Medulla oblongata (tissue), 1 donor: ENCODE results near the gene TP53.
"Not testable (repeated sequence)": the region's sequence is repeated elsewhere in the genome, so short reads cannot be mapped to it uniquely, and the experiment has no call there.

Experiments
- DNase-seq: peaks from one replicate; pipeline ENCODE4 v3.0.0-alpha.2; 2015; ENCODE audit errors: extremely low spot score

Gene TP53

DNA sequence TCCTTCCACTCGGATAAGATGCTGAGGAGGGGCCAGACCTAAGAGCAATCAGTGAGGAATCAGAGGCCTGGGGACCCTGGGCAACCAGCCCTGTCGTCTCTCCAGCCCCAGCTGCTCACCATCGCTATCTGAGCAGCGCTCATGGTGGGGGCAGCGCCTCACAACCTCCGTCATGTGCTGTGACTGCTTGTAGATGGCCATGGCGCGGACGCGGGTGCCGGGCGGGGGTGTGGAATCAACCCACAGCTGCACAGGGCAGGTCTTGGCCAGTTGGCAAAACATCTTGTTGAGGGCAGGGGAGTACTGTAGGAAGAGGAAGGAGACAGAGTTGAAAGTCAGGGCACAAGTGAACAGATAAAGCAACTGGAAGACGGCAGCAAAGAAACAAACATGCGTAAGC, 12.4 kb downstream of the TP53 start:
- DNase-seq = no peak

DNA sequence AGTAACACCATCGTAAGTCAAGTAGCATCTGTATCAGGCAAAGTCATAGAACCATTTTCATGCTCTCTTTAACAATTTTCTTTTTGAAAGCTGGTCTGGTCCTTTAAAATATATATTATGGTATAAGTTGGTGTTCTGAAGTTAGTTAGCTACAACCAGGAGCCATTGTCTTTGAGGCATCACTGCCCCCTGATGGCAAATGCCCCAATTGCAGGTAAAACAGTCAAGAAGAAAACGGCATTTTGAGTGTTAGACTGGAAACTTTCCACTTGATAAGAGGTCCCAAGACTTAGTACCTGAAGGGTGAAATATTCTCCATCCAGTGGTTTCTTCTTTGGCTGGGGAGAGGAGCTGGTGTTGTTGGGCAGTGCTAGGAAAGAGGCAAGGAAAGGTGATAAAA, 14.1 kb downstream of the TP53 start:
- DNase-seq = no peak

DNA sequence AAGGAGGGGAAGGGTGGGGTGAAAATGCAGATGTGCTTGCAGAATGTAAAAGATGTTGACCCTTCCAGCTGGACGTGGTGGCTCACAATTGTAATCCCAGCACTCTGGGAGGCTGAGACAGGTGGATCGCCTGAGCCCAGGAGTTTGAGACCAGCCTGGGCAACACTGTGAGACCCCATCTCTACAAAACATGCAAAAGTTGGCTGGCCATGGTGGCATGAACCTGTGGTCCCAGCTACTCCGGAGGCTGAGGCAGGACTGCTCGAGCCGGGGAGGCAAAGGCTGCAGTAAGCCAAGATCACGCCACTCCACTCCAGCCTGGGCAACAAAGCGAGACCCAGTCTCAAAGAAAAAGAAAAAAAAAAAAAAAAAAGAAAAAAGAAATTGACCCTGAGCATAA, 18.8 kb downstream of the TP53 start:
- no peak for DNase-seq

DNA sequence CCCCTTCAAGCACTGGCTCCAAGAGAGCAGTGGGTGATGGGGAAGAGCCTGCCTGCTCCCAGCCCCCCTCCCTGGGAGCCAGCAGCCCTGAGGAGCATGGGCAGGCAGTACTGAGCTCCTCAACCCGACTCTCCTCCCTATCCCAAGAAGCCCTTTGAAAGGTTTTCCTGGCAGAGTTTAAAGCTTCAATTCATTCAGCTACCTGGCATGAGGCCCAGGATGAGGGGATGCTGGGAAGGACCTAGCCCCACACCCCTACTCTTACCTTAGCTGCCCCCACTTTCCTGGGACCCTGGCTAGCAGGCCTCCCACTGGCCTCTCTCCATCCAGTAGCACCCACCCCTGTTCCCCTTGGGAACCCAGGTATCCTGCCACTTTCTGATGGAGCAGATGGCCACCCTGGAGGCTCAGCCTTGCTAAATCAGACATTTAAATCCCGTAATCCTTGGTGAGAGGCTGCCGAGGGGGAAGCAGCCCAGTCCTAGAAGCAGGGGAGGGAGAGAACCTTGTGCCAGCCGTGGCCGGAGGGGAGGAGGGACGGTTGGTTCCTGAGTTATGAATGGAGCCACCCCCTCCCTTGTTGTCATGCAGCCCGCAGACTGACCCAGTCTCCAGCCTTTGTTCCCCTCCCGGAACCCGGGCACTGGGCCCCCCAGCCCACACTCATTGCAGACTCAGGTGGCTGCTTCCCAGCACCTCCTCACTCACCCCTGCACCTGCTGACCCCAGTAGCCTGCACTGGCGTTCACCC, 19.5 kb downstream of the TP53 start:
- DNase-seq = peak; percentile 90

DNA sequence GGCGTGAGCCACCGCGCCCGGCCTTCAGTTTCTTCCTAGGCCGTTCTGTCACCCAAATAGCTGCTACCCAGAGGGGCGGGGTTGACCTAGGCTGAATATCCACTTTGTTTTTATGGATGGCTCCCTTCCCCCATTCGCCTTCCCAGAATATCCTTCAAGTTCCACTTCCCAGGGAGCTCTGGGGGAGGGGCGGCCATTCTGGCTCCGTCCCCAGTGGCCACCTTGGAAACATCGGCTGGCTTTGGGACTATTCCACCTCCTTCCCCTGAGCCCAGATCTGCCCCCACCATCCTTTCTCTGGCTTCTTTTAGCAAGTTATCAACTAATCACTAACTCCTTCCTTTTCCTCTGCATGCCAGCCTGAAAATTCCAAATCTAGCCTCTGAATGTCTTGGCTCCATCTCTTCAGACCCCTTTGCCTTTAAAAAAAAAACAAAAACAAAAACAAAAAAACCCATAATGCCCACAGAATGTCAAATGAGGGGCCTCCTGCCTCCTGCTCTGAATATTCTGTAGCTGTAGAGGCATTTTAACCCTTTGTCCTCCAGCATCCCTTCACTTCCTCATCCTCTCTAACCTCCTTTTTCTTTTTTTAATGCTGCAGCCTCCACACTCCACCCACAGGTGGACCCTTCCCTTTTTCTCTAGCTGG, 30.2 kb downstream of the TP53 start:
- peak; percentile 85 for DNase-seq

DNA sequence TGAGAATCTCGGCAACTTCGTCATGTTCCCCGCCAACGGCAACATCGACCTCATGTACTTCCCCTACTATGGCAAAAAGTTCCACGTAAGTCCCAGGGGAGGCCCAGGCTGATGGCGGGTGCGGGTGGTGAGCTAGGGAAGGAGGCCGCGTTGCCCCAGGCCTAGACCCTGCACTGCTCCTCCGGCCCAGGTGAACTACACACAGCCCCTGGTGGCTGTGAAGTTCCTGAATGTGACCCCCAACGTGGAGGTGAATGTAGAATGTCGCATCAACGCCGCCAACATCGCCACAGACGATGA, 31.8 kb downstream of the TP53 start:
- no peak for DNase-seq

DNA sequence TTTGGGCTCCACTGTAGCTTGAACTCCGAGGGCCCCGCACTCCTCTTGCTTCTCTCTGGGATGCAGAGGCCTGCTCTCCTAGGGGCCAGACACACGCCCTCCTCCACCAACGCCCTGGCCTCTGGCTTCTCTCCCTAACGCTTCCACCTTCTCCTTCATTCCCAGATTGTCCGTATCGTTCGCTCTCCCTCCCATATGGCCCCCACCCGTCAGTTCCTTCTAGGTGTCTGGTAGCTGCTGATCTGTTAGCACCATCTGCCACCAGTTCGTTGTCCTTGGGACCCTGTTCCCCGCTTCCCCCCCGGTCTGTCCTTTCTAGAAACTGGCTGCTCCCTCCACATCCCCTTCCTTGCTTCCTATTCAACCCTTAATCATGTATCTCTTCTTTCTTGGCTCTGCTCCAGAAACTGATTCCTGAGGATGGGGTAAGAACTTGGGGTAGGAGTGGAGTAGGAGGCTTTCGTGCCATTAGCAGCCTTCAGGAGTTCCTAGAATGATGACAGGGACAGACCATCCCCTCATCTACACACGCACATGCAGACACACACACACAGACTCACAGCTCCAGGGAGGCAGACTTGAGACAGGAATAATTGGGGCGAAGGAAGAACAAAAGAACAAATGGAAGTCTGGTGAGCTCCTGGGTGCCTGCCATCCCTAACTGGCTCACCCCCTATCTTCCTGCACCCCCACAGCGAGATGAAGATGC, 32.3 kb downstream of the TP53 start:
- no peak for DNase-seq

DNA sequence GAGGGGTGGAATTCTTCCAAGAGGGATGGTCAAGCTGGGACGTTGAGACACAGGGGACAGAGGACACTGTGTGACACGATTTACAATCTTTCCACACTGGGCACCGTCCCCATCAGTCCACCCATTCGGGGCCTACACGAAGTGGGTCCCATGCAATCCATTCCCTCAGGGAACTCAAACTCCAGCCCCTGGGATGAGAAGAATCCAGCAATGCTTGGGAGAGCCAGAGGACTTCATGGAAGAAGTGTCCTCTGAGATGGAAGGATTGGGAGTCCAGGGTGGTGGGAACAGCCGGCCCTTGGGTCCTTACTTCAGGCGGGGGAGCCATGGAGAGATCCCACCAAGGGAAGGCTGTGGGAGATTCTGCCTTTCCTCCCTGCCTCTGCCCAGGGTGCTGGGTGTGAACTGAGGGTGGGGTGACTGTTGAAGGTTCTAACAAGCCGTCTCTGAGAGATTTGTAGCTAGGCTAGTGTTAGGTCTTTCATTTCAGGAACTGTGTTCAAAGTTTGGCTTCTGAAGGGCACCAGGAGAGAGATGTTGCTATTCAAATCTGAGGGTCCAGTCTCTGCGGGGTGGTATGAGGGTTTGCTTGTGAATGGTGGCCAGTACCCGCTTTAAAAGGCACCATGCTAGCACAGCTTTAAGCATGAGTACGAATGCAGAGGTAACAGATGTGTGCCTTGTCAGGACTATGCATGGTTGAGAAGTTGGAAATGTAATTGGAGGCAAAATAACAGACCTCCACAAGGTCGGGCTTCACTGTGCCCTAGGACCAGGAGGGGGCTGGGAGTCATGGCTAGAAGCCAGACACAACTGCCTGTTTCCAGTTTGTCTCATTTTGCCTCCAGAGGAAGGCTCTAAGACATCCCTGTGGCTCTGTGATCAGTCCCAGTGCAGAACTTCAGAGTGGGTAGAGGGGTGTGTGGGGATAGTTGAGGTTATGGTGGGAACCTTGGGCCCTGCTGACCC, 34.6 kb downstream of the TP53 start:
- DNase-seq = peak; percentile 37

DNA sequence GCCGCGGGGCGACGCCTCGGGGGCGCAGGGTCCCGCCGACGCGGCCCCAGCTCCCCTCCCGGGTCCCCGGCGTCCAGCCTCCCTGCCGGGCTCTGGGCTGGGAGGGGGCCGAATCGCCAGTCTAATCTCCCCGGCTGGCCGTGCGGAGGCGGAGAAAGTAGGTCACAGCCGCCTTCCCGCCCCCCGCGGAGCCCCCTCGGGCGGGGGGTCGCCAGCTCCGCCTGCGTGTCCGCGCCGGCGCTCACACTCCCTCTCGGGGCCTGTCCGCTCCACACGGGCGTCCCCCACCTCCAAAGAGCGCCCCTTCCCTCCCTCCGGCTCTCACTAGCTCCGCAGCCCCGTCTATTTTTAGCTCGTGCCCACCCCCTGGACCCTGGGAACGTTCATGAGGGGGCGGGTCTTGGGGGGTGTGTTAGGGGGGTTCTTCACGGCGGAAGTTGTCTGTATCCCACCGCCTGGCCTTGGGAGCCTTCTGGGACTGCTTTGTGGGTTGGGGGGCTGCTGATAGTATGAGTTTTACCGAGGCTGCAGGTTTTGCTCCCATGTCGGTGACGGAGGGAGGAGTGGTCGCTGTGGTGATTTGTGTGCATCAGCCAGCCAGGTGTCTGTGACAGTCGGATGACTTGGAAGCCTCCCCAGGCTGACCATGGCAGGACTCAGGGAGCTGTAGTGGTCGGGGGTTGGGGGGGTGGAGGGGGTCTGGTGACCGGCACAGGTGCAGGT, 35.5 kb downstream of the TP53 start:
- peak; percentile 56 for DNase-seq

DNA sequence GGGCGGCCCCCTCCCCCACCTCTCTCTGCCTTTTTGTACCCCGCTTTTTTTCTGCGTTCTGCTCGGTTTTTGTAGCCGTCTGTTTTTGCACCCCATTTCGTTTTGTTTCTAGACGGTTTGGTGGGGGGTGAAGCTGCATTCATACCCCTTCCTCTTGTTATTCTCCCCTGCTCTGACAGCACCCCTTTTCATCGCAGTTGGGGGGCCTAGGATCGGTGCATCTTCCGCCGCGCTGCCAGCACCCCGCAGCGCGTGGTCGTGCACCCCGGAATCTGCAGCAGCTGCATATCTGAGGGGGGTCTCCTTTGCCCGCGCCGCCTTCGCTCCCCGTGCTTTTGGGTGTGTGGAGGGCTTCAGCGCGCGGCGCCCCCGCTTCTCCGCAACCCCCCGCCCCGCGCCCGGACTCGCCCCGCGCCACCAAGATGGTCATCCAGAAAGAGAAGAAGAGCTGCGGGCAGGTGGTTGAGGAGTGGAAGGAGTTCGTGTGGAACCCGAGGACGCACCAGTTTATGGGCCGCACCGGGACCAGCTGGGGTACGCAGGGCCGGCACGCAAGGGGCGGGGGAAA, 36.1 kb downstream of the TP53 start:
- no peak for DNase-seq

DNA sequence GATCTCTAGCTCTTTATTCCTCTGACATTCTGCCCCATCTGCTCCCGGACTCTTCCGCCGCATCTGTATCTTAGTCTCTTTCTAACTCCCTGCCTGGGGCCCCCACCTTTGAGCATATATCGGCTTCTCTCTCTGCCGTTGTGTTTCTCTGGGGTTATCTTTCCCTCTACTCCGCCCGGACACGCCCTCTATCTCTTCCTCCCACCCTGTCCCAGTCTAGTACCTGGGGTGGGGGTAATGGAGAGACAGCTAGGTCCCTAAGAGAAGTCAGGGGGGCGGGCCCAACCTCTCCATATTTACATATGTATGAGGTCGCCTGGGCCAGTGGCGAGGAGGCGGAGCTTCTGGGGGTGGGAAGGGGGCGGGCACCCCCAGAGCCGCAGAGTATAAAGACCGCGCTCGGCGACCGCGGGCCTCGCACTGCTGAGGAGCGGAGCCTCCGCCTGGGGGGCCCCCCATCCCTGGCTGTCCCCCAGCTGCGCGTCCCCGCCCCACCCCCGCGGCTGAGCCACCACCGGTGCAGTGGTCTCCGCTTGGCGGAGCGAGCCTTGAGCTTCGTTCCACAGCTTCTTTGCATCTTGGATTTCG, 36.7 kb downstream of the TP53 start, which contains the start of gene ATP1B2:
Gene ATP1B2 (plus strand): TSS at position 418 of the 588 bp plus-strand sequence. CDS start 593 bp downstream, outside the sequence.
- peak; percentile 78 for DNase-seq

DNA sequence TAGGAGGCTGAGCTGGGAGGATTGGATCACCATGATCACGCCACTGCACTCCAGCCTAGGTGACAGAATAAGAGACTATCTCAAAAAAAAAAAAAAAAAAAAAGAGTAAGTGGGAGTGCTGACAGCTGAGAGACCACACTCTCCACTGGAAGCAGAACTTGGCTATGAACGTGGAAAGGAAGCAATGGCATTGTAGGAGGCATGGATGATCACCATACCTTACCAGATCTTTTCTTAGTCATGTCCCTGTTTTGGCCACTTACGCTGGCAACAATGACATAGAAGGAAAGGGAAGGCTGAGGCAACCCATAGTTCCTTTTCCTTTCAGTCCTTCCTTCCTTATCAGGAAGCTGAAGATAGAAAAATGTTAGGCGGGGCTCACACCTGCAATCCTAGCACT, 40.3 kb downstream of the TP53 start:
- DNase-seq = no peak

DNA sequence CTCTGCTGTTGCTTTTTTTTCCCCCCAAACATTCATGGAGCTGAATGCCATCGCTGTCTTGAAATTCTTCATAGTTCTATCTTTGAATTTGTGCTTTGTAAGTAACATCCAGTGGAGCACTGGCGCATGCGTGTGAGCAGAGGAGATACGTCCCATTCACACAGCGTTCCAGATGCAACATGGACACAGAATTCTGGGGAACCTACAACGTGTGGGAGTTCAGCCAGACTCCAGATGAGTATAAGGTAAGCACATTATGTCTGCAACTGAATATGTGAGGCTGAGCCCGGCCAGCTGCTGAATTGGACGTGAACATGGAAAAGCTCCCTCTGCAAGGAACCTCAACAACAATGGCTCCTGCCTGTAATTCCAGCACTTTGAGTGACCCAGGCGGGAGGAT, 40.8 kb downstream of the TP53 start:
- no peak for DNase-seq

DNA sequence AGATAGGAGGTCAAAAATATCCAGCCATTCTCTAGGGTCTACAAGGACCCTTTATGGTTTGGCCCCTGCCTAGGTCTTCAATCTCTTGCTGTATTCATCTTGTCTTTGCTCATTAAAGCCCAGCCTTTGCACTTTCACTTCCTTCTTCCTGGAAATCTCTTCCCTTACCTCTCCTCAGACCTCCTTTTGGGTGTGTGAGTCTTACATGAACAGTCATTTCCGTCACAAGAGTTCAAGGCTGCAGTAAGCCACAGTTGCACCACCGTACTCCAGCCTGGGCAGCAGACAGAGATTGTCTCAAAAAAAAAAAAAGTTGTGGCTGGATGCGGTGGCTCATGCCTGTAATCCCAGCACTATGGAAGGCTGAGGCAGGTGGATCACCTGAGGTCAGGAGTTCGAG, 42.5 kb downstream of the TP53 start:
- no peak for DNase-seq

DNA sequence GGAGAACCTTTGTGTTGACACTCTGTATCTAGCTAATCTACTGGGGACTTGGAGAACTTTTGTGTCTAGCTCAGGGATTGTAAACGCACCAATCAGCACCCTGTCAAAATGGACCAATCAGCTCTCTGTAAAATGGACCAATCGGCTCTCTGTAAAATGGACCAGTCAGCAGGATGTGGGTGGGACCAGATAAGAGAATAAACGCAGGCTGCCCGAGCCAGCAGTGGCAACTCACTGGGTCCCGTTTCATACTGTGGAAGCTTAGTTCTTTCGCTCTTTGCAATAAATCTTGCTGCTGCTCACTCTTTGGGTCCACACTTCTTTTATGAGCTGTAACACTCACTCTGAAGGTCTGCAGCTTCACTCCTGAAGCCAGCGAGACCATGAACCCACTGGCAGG, 45.7 kb downstream of the TP53 start:
- DNase-seq = not testable (repeated sequence)

DNA sequence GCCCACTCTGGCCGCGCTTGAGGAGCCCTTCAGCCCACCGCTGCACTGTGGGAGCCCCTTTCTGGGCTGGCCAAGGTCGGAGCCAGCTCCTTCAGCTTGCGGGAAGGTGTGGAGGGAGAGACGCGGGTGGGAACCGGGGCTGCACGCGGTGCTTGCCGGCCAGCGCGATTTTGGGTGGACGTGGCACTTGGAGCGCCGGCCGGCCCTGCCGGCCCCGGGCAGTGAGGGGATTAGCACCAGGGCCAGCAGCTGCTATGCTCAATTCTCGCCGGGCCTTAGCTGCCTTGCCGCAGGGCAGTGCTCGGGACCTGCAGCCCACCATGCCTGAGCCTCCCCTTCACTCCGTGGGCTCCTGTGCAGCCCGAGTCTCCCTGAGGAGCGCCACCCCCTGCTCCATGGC, 46.5 kb downstream of the TP53 start:
- DNase-seq = no peak

DNA sequence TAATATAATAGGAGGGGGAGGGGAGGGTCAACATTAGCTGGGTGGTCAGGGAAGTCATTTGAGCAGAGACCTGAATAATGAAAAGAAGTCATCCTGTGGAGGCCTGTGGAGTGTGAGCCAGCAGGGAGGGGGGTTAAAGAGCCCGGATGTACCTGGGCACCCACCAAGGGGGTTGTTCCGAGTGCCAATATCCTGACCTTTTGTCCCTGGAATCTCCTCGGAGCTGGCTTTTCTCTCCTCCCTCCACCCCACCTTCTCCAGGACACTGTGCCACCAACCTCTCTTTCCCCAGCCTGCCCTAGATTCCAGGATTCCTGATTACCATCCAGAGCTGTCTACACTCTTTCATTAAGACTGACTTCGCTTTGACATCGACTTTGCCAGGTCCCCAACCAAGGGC, 51.1 kb downstream of the TP53 start:
- DNase-seq = no peak

DNA sequence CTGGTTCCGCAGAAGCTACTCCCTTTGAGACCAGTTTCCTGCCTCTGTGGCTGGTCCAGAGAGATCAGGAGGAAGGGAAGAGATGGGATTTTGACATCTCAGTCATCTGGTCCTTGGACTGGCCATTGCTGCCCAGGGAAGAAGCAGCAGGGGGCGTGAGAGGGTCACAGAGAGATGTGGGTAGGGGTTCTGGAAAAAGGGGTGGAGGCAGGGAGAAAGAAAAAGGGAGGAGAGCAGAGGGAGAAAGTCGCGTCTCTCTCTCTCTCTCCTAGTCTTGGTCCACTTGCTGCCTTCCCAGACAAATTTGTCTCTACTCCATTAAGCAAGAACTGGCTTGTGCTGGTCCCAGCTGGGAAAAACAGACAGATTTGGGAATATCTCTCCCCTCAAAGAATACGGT, 52.9 kb downstream of the TP53 start:
- peak; percentile 78 for DNase-seq

DNA sequence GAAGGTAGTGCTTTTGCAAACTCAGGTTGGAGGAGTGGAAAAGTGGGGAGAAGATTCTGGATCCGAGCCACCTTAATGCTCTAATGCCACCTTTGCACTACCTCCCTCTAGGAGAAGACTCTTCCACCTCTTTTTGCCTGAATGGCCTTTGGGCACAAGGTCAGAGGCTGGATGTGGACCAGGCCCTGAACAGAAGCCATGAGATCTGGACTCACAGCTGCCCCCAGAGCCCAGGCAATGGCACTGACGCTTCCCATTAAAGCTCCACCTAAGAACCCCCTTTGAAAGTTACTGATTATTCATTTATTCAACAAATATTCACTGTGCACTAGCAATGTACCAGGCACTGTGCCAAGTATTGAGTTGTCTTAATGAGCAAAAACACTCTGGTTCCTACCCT, 54.2 kb downstream of the TP53 start:
- DNase-seq = no peak

DNA sequence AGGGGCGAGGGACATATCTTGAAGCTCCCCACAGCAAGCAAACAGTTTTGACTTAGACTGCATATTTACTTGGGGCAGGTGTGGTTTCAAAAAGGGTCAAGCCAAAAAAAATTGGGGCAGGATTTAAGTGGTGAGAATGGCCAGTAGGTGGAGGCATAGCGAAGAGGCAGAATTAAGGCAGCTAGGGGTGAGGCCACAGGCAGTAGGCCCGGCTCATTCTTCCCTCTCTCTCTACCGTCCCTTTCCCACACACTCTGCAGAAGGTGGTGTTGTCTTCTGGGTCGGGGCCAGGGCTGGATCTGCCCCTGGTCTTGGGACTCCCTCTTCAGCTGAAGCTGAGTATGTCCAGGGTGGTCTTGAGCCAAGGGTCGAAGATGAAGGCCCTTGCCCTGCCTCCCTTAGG, 54.8 kb downstream of the TP53 start:
- no peak for DNase-seq
